OCI-LY7 (cell line): ENCODE measurements around the gene DNMBP.

Experiments used
- CTCF ChIP-seq: fragments of 200-600 bp; sonication (generic); conservative IDR thresholded peaks from 2 replicates; pipeline ENCODE4 v1.5.1; 2014; ENCODE audit warnings: mild to moderate bottlenecking, antibody characterized with exemption, low read length, moderate library complexity, mixed read lengths
- EZH2phosphoT487 ChIP-seq: fragments of 200-600 bp; sonication (generic); IDR thresholded peaks from 2 replicates; pipeline ENCODE4 v1.6.1; 2018; ENCODE audit warnings: low read depth, borderline replicate concordance, mild to moderate bottlenecking, mixed run types, antibody characterized with exemption, low read length, moderate library complexity, mixed read lengths

DNA sequence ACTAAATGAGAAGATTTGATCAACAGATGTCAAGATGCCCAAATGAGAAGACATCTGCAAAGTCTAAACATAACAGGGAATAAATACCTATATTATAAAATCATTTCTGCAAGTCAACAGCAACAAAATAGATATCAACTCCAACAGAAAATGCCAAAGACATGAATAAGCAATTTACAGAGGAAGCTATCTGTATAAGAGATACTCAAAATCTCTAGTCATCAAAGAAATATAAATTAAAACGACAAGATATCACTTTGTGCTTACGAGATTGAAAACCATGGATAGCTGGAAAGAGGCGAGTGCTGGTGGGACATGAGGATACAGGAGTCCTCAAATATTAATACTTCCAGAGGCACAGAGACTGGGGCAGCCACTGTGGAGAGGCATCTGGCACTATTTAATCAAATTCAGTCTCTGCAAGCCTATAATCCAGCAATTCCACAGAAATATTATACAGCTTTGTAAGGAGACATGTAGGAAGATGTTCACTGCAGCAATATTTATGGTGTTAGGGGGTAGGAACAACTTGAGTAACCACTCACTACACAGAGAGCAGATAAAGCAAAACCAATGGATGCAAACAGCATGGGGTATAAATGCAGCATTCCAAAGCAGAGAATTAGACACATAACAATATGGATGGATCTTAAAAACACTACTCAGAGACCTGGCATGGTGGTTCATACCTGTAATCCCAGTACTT, 4.8 kb downstream of the DNMBP start:
- TF ChIP-seq CTCF, result no peak
- TF ChIP-seq EZH2phosphoT487, result no peak
